ELR (cell line): Measurements from ENCODE around the gene MYOZ1.
A peak's percentile ranks its signal among the peaks of the same experiment; 100 is the strongest.

Experiments used
- DNase-seq: peaks from one replicate; pipeline ENCODE4 v3.0.0-alpha.2; 2015; ENCODE audit warnings: low read depth

MYOZ1 gene

GRCh38 chr10:73593110-73593509, 48.2 kb downstream of the MYOZ1 start:
- no peak for DNase-seq

GRCh38 chr10:73591935-73592699, 49.2 kb downstream of the MYOZ1 start:
- DNase-seq = peak; percentile 36

- peak; percentile 85 for DNase-seq
These were observed 50.1 kb downstream of the MYOZ1 start, which contains the start of gene USP54 for GRCh38 chr10:73590881-73591799. USP54 (minus strand) TSS chr10:73591342; CDS start chr10:73575658, 15,684 bp downstream.

GRCh38 chr10:73589563-73590126, 51.6 kb downstream of the MYOZ1 start:
- DNase-seq = peak; percentile 62

- no peak for DNase-seq
These were observed 52.6 kb downstream of the MYOZ1 start for GRCh38 chr10:73588656-73589055.

GRCh38 chr10:73586583-73586984, 54.7 kb downstream of the MYOZ1 start:
- peak; percentile 88 for DNase-seq

GRCh38 chr10:73585327-73585726, 55.9 kb downstream of the MYOZ1 start:
- DNase-seq = peak; percentile 53

GRCh38 chr10:73584737-73585136, 56.5 kb downstream of the MYOZ1 start:
- DNase-seq = peak; percentile 71

GRCh38 chr10:73581918-73582317, 59.4 kb downstream of the MYOZ1 start:
- DNase-seq = no peak
